ENCODE data around the gene FOXL3. TPM values are rescaled to one million over a fixed set of nuclear protein-coding genes. Genes with fewer than 3 reads are reported as not detected.

The FOXL3 gene
- total RNA-seq, 1 experiment from 2014 or later: not detected

- H3K4me3 Mint-ChIP-seq: no peak overlapping the region
- H3K79me2 ChIP-seq (ENCODE audit: insufficient read depth, low read length): no peaks in the 10 kb centered on the region
- no CpG with 5 or more reads among the region's 17 CpGs for WGBS (ENCODE audit: extremely low coverage, insufficient read length, low lambda C conversion rate)
- peaks cover 0 to 7% of the 10 kb centered on the region in 2 experiments; a peak in 2 of 4 replicates for H3K4me1 Mint-ChIP-seq
- H2BK15ac ChIP-seq (ENCODE audit: low read depth, low read length): no peak overlapping the region
- no peaks in the 10 kb centered on the region for H3K79me1 ChIP-seq (ENCODE audit: insufficient read depth, low read depth, low read length, poor library complexity, severe bottlenecking)
- no peak overlapping the region for H3K4me2 ChIP-seq (ENCODE audit: insufficient read depth, insufficient read length, low read length)
- H2BK120ac ChIP-seq (ENCODE audit: low read depth, low read length, poor library complexity, severe bottlenecking): no peak overlapping the region
- no peak overlapping the region for H2BK5ac ChIP-seq (ENCODE audit: insufficient read length, low read length)
- H3K27me3 ChIP-seq (ENCODE audit: insufficient read depth, low read length): no peaks in the 10 kb centered on the region
- H3K9me3 ChIP-seq (ENCODE audit: control insufficient read depth, low read depth, low read length): no peaks in the 10 kb centered on the region
- H4K20me1 ChIP-seq (ENCODE audit: control insufficient read depth, insufficient read depth, insufficient read length): peaks cover 3% of the 10 kb centered on the region
- peaks cover 15% of the 10 kb centered on the region for H3K27me3 Mint-ChIP-seq (ENCODE audit: low read depth)
- no peak overlapping the region for H4K5ac ChIP-seq (ENCODE audit: insufficient read length, low read depth, low read length)
- no peak overlapping the region for H2BK12ac ChIP-seq (ENCODE audit: insufficient read length, low read depth, low read length)
- no peak overlapping the region for H2AFZ ChIP-seq (ENCODE audit: low read length)
- no peaks in the 10 kb centered on the region for H3K4me1 ChIP-seq (ENCODE audit: insufficient read depth, low read length)
- H3T11ph ChIP-seq (ENCODE audit: low read length): no peak overlapping the region
- peaks cover 0 to 5% (median 2%) of the 10 kb centered on the region in 3 experiments; a peak in 3 of 7 replicates for H3K36me3 Mint-ChIP-seq (ENCODE audit: insufficient read depth in 1 of 3, low read depth in 3 of 3)
- no peak overlapping the region for H2AK5ac ChIP-seq (ENCODE audit: insufficient read length, low read length)
- no peak overlapping the region for H4K91ac ChIP-seq (ENCODE audit: insufficient read length, low read depth, low read length)
- no peak overlapping the region for H3K18ac ChIP-seq (ENCODE audit: insufficient read length, low read depth, low read length)
- H3K27ac ChIP-seq (ENCODE audit: insufficient read length, low read depth, low read length): no peak overlapping the region
- H3K9me3 Mint-ChIP-seq: peaks cover 16 to 17% of the 10 kb centered on the region in 2 experiments; a peak in 4 of 5 replicates
- no peak overlapping the region for H3K23ac ChIP-seq (ENCODE audit: insufficient read length, low read depth, low read length)
- TF ChIP-seq CTCF (conservative IDR thresholded peaks at IDR 0.05): no peak
- H3K27ac Mint-ChIP-seq: no peak overlapping the region
- peaks cover 7% of the 10 kb centered on the region for H3K23me2 ChIP-seq (ENCODE audit: insufficient read length, low read depth, low read length, poor library complexity, severe bottlenecking)
- H4K8ac ChIP-seq (replicated peaks; ENCODE audit: insufficient read length, low read depth, low read length): no peak overlapping the region
- no peak overlapping the region for H2BK20ac ChIP-seq (ENCODE audit: low read depth, low read length, poor library complexity, severe bottlenecking)
- H3K4ac ChIP-seq (ENCODE audit: low read depth, low read length): no peak overlapping the region
- no peak for DNase-seq
- H3K14ac ChIP-seq (ENCODE audit: insufficient read depth, low read length): no peak overlapping the region
- no peak overlapping the region for H3K9ac ChIP-seq (ENCODE audit: extremely low read depth, insufficient read length, low read length)
- no peak overlapping the region for H3K56ac ChIP-seq (ENCODE audit: insufficient read length, low read depth, low read length)
Observed at GRCh38 chr7:337567-337951, 47.6 kb downstream of the FOXL3 start.
